WI38 (cell line): ENCODE data around the gene ZEB1.

ENCODE experiments used
- H3K4me3 ChIP-seq: 2 replicates; pipeline ENCODE4 v1.5.1; 2011; ENCODE audit warnings: low read depth, mild to moderate bottlenecking, control low read depth, low read length
- TF ChIP-seq, protein P1 (sequence below): IDR thresholded peaks from 2 replicates; pipeline ENCODE4 v1.5.1; 2012; ENCODE audit warnings: low read depth, mild to moderate bottlenecking, control low read depth, low read length

ZEB1 gene

GRCh38 chr10:31318382-31318853, 598 bp upstream of the ZEB1 start:
- TF ChIP-seq, protein P1, sequence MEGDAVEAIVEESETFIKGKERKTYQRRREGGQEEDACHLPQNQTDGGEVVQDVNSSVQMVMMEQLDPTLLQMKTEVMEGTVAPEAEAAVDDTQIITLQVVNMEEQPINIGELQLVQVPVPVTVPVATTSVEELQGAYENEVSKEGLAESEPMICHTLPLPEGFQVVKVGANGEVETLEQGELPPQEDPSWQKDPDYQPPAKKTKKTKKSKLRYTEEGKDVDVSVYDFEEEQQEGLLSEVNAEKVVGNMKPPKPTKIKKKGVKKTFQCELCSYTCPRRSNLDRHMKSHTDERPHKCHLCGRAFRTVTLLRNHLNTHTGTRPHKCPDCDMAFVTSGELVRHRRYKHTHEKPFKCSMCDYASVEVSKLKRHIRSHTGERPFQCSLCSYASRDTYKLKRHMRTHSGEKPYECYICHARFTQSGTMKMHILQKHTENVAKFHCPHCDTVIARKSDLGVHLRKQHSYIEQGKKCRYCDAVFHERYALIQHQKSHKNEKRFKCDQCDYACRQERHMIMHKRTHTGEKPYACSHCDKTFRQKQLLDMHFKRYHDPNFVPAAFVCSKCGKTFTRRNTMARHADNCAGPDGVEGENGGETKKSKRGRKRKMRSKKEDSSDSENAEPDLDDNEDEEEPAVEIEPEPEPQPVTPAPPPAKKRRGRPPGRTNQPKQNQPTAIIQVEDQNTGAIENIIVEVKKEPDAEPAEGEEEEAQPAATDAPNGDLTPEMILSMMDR: no peak
- H3K4me3 ChIP-seq: peak overlapping the region; percentile 87

DNA sequence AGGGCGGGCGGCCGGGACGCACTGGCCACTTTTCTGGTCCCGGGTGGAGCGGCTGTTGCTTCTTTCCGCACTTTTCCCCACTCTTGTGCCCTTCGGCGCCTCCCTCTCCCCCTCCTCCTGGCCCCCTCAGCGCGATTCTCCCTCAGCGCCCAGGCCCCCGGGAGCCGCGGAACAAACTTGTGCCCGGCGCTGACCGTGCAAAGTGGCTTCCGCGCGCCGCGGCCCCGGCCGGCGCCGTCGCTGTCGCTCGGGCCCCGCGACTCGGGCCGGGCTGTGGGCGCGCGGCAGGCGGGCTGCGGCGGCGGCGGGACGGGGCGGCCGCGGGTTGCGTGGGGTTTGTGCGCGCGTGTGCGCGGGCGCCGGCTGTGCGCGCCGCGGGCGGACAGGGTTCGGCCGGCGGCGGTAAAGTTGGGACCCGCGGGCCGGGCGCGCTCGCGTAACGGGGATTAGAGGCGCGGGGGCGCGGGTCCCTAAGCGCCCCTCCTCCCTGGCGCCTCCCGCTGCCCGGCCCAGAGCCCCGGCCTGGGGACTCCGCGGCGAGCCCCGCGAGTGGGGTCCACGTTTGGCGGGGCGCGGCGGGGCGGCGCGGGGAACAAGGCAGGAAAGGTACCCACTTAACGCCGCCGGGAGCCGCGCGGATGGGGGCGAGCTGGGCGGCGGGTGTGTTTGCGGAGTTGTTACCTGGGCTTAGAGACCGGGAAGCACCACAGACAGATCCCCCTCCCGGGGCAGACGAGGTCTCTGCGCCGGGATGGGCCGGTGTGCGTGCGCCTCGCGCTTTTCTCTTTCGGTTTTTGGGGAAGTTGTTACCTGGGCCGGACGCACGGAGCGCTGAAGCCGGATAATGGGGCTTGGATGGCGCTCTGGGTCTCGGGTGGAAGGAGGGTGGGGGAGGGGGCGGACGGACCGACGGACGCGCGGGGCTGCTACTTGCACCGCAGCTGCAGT, 860 bp downstream of the ZEB1 start:
- TF ChIP-seq, protein P1: no peak
- peak overlapping the region; percentile 87 for H3K4me3 ChIP-seq

- TF ChIP-seq, protein P1: no peak
- H3K4me3 ChIP-seq: peak overlapping the region; percentile 87
Observed at GRCh38 chr10:31320550-31321211, 1.7 kb downstream of the ZEB1 start.

DNA sequence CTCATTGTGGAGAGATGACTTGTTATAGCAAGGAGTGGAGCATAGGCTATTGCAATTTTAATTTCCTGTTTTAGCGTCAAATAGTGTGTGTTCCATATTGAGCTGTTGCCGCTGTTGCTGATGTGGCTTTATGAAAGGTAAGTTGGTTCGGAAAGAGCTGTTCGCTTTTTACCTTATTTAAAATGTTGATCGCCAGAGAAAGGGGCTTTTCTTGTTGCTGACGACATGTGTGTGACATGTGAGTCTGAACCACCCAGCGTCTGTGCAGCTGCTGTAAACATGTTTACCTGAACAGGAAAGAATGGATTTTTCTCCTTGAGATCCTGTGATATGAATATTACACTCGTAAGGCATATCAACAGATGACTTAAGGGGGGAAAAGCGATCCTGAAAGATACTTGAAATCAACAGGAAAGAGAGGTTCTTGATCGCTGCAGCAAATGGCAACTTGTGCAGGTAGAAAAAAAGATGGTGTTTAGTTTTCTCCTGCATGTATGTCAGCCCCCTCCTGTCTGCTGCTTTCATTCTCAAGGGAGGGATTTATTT, 2.5 kb downstream of the ZEB1 start:
- TF ChIP-seq, protein P1: no peak
- peak overlapping the region; percentile 87 for H3K4me3 ChIP-seq

- TF ChIP-seq, protein P1: no peak
- H3K4me3 ChIP-seq: peak overlapping the region; percentile 87
Observed at GRCh38 chr10:31322647-31323046, 3.6 kb downstream of the ZEB1 start.

GRCh38 chr10:31340343-31340742, 21.3 kb downstream of the ZEB1 start:
- TF ChIP-seq, protein P1: no peak

More at GRCh38 chr10:31340343-31340742, 21.3 kb downstream of the ZEB1 start:
- H3K4me3 ChIP-seq: no peak overlapping the region
